ENCODE data around the gene TUBG2.
"Not testable (repeated sequence)": the region's sequence is repeated elsewhere in the genome, so short reads cannot be mapped to it uniquely, and the experiment has no call there.

Gene TUBG2

DNA sequence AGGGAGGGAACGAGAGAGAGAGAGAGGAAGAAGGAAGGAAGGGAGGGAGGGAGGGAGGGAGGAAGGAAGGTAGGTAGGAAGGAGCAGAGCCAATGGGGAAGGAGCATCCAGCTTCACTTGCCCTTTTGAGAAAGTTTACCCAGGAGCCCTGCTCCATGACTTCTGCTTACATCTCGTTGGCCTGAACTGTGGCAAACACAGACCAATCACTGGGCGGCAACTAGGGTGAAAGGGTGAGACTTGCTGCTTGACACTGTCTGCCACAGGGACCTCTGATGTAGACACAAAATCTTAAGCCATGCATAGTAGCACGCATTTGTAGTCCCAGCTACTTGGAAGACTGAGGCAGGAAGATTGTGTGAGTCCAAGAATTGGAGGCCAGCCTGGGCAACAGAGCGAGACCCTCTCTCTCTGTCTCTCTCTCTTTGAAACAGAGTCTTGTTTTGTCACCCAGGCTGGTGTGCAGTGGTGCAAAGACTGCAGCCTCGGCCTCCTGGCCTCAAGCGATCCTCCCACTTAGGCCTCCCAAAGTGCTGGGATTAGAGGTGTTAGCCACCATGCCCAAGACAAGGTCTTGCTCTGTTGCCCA, 19.5 kb upstream of the TUBG2 start:
- H3K36me3 Mint-ChIP-seq: no peaks in the 10 kb centered on the region
- H3K4me1 Mint-ChIP-seq: no peaks in the 10 kb centered on the region
- DNase-seq (ENCODE audit: low spot score in 2 of 2) (no peak), ATAC-seq (no peak)
- no peaks in the 10 kb centered on the region for H3K9me3 Mint-ChIP-seq
- no peak overlapping the region for H3K27ac Mint-ChIP-seq
- no peak overlapping the region for H3K4me3 Mint-ChIP-seq

DNA sequence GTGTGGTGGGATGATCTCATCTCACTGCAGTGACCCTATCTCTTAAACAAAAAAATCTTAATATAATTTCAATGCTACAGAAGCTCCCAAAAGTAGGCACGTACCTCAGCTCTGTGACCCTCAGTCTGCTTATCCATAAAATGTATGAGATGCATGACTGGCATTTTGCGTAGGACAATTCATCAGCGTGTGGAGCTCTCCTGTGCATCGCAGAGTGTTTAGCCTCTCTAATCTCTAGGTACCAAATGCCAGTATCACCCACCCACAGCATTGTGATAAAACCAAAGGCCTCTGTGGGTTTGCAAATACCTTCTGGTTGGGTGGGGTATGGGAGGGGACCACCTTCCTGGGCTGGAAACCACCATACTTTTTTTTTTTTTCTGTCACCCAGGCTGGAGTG, 19.0 kb upstream of the TUBG2 start:
- DNase-seq (ENCODE audit: low spot score in 2 of 2): no peak
- no peak for ATAC-seq
- H3K36me3 Mint-ChIP-seq: no peaks in the 10 kb centered on the region
- H3K4me3 Mint-ChIP-seq: no peak overlapping the region
- H3K27ac Mint-ChIP-seq: no peak overlapping the region
- no peaks in the 10 kb centered on the region for H3K9me3 Mint-ChIP-seq
- H3K4me1 Mint-ChIP-seq: no peaks in the 10 kb centered on the region

DNA sequence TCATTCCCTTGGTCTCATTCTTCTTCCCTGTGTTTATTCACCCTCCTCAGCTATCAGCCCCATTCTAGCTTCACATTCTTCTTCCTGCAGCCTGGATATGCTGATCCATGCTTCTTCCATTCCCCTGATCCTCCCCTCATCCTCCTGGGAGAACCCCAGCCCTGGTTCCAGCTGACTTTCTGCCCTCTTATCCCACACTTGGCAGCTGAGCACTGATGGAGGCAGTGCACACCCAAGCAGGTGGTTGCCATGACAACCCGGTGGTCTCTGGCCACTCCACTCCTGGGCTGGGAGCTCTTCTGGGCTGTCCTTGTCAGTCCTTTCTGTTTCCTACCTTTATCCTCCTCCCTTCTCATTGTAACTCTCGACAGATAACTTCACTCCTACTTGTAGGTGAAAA, 16.7 kb upstream of the TUBG2 start:
- DNase-seq (ENCODE audit: low spot score in 2 of 2) (no peak), ATAC-seq (no peak)
- H3K9me3 Mint-ChIP-seq: no peaks in the 10 kb centered on the region
- H3K27ac Mint-ChIP-seq: peak overlapping the region; percentile 53
- H3K4me3 Mint-ChIP-seq: no peak overlapping the region
- H3K4me1 Mint-ChIP-seq: no peaks in the 10 kb centered on the region
- no peaks in the 10 kb centered on the region for H3K36me3 Mint-ChIP-seq

DNA sequence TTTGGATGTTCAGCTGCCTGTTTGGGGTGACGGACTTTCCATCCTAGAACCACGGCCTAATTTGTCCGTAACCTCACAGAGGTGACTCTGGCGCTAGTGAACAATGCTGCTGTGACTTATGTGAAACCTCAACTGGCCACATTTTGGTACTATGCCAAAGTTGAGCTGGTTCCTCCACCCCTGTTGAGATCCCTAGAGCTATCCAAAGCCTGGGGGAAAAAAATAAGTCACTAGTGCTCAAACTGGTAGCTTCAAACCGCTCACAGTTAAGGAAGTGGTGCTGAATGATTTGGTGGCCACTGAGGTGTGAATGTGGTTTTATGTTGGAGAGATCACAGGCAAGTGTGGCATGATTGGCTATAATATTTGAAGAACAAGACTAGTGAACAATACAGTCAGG, 11.3 kb upstream of the TUBG2 start:
- Mint-ChIP-seq H3K27ac (no peak overlapping the region), H3K4me1 (peaks cover 7% of the 10 kb centered on the region), H3K36me3 (no peaks in the 10 kb centered on the region), H3K4me3 (no peak overlapping the region), H3K9me3 (no peaks in the 10 kb centered on the region)
- DNase-seq (ENCODE audit: low spot score in 2 of 2) (no peak), ATAC-seq (peak; percentile 28)

DNA sequence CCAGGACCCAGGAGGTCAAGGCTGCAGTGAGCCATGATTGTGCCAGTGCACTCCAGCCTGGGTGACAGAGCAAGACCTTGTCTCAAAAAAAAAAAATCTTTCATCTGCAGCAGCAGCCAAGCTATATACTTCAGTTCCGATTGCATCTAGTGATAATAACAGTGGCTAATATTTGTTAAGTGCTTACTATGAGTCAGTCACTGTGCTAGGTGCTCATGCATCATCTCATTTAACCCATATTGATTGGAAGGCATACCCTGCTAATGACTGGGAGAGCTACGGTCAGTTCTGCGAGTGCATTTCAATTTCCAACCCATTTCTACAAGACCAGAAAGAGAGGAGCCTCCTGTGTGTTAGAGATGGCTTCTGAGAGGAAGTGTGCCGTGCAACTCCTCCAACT, 7.7 kb upstream of the TUBG2 start:
- no peak for ATAC-seq
- no peak overlapping the region for H3K27ac Mint-ChIP-seq
- DNase-seq (ENCODE audit: low spot score in 2 of 2): no peak
- H3K4me1 Mint-ChIP-seq: peaks cover 22% of the 10 kb centered on the region
- H3K36me3 Mint-ChIP-seq: no peaks in the 10 kb centered on the region
- H3K9me3 Mint-ChIP-seq: no peaks in the 10 kb centered on the region
- no peak overlapping the region for H3K4me3 Mint-ChIP-seq

DNA sequence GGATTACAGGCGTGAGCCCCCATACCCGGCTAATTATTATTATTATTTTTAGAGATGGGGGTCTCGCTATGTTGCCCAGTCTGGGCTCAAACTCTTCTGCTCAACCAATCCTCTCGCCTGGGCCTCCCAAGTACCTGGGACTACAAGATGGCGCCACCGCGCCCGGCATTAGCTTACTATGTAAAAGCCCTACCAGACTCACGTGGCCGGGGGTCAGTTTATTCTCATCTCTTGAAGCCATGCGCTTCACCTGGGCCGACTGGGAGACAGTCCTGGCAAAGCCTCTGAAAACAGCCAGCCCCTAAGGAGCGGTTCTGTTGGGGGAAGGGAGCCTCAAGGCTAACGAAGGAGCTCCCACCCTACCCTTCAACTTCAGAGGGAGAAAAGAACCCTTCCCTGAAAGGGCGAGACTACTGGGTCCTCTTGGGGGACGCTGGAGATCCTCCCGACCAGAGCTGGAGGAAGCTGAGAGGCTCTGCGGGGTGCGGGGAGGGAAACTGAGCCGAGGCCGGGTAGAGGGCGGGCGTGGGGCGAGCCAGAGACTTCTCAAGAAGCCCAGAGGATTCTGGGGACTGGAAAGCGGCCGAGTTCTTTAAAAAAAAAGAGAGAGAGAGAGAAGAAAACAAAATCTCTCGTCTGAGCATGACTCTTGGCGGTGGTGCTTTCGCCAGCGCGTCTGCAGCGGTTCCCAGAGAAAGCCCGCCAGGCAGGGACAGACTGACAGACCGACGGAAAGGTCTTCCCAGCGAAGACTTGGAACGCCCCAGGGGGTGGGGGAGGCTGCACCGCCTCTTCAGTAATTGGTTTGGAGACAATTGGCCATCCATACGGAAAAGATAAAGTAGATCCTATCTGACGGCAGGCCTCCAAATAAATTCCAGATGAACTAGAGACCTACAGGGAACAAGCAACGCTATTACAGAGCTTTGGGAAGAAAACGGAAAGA, 5.6 kb upstream of the TUBG2 start:
- Mint-ChIP-seq H3K4me1 (peaks cover 23% of the 10 kb centered on the region), H3K9me3 (no peaks in the 10 kb centered on the region), H3K36me3 (peaks cover under 1% of the 10 kb centered on the region), H3K4me3 (no peak overlapping the region), H3K27ac (no peak overlapping the region)
- no peak for ATAC-seq
- no peak for DNase-seq (ENCODE audit: low spot score in 2 of 2)

DNA sequence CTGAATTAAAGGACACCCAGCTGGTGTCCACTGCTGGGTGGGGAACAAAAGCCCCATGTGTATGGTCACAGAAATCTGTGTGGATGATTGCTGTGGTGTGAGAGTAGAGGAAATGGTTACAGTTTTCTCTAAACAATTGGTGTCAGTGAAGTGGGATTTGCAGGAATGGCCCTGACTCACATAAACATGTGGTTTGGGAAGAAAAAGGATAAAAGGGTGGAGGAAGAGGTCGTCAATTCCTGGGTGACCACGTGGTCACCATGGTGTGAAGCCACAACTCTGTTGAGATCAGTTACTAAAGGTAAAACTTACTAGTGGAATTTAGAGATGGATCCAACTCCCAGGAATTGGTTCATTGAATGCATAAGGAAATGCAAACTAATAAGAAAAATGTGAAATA, 3.6 kb upstream of the TUBG2 start:
- DNase-seq (ENCODE audit: low spot score in 2 of 2) (no peak), ATAC-seq (no peak)
- Mint-ChIP-seq H3K36me3 (peaks cover 9% of the 10 kb centered on the region), H3K9me3 (no peaks in the 10 kb centered on the region), H3K4me3 (no peak overlapping the region), H3K27ac (no peak overlapping the region), H3K4me1 (peaks cover 37% of the 10 kb centered on the region)

DNA sequence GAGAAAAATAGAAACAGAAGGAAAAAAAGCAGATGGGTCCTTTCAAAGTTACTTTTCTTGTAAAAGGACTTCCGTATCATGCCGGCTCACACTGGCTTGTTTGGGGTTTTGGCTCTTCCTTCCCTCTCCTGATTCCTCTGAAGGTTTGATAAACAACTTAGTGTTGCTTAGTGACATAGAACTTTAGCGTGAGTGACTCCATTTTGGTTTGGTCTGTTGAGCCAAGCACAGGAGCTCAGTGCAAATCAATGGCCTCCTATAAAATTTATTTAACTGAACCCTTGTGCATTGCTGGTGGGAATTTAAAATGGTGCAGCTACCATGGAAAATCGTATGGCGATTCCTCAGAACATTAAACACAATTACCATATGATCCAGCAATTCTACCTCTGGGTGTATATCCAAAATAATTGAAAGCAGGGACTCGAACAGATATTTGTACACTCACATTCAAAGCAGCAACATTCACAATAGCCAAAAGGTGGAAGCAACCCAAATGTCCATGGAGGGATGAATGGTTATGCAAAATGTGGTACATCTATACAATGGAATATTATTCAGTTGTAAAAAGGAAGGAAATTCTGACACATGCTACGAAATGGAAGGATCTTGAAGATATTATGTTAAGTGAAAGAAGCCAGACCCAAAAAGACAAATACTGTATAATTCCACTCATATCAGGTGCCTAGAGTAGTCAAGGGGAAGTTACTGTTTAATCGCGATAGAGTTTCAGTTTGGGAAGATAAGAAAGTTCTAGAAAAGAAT, 1.1 kb upstream of the TUBG2 start:
- ATAC-seq: no peak
- DNase-seq (ENCODE audit: low spot score in 2 of 2): no peak
- H3K4me3 Mint-ChIP-seq: peak overlapping the region; percentile 87
- no peaks in the 10 kb centered on the region for H3K9me3 Mint-ChIP-seq
- peaks cover 37% of the 10 kb centered on the region for H3K4me1 Mint-ChIP-seq
- H3K36me3 Mint-ChIP-seq: peaks cover 9% of the 10 kb centered on the region
- no peak overlapping the region for H3K27ac Mint-ChIP-seq

DNA sequence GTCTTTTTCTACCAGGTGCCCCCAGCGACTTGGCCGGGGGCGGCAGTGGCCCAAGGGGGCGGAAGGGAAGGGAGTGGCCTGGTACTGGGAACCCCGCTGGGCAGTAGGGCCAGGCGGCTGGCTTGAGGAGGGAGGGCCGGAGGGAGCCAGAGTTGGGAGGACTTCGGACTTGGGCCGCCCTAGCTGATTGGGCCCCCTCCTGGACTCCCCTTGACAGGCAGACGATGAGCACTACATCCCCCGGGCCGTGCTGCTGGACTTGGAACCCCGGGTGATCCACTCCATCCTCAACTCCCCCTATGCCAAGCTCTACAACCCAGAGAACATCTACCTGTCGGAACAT, 819 bp downstream of the TUBG2 start:
- not testable (repeated sequence) for H3K27ac Mint-ChIP-seq; H3K36me3 Mint-ChIP-seq; DNase-seq (ENCODE audit: low spot score in 2 of 2); ATAC-seq; H3K9me3 Mint-ChIP-seq
- Mint-ChIP-seq H3K4me3 (peak overlapping the region; percentile 87), H3K4me1 (peaks cover 31% of the 10 kb centered on the region)

DNA sequence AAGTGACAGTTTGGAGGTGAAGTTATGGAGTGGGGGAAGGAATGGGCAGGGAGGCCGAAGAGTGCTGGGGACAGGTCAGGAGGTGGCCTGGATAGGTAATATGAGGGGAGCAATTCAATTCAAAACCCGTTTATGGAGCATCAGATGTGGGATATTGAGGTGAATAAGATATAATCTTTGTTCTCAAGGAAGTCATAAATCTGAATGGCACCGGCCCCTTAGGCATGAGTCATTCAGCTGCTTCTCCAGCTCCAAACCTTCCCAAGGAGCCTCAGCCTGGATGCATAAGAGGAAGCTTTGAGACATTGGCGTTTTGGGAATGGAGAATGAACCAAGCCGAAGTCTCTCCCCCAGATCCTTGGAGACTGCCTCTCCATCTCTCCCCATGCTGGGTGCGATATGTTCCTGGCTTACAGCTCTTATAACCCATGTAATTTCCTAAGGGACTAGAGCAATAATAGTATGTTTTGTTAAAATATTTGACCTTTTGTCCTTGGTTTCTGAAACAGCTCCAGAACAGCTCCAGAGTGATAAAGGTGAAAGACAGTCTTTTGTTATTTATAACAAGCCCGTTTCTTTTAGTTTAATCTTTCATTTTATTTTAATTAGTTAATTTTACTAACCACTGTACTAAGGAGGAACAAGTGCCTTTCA, 1.7 kb downstream of the TUBG2 start:
- no peak for DNase-seq (ENCODE audit: low spot score in 2 of 2)
- Mint-ChIP-seq H3K27ac (no peak overlapping the region), H3K4me3 (no peak overlapping the region)

DNA sequence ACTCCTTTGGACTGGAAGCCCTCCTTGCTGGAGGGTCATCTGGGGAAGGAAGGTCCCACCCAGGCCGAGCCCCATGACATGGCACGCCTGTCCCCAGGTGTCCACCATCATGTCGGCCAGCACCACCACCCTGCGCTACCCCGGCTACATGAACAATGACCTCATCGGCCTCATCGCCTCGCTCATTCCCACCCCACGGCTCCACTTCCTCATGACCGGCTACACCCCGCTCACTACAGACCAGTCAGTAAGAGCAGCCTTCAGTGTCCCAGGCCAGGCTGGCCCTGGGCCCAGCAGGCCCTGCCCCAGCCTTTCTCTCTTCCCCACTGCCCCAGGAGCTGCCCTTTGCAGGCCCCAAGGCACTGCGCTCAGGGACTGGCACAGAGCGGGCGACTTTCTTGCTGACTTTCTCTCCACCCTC, 6.5 kb downstream of the TUBG2 start:
- Mint-ChIP-seq H3K4me1 (peaks cover 10% of the 10 kb centered on the region), H3K9me3 (no peaks in the 10 kb centered on the region), H3K4me3 (no peak overlapping the region), H3K36me3 (peaks cover 11% of the 10 kb centered on the region), H3K27ac (no peak overlapping the region)
- ATAC-seq (no peak), DNase-seq (ENCODE audit: low spot score in 2 of 2) (no peak)

More for the DNA sequence above, 1.7 kb downstream of the TUBG2 start:
- no peak for ATAC-seq
- Mint-ChIP-seq H3K9me3 (no peaks in the 10 kb centered on the region), H3K36me3 (peaks cover 9% of the 10 kb centered on the region), H3K4me1 (peaks cover 24% of the 10 kb centered on the region)

DNA sequence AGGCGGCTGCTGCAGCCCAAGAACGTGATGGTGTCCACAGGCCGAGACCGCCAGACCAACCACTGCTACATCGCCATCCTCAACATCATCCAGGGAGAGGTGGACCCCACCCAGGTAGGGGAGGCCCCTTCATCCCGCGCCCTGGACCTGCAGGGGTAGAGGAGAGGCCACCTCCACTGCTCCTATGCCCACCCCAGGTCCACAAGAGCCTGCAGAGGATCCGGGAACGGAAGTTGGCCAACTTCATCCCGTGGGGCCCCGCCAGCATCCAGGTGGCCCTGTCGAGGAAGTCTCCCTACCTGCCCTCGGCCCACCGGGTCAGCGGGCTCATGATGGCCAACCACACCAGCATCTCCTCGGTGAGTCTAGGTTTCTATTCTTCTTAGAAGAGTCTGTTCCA, 7.0 kb downstream of the TUBG2 start:
- H3K4me3 Mint-ChIP-seq, H3K4me1 Mint-ChIP-seq: not testable (repeated sequence)

DNA sequence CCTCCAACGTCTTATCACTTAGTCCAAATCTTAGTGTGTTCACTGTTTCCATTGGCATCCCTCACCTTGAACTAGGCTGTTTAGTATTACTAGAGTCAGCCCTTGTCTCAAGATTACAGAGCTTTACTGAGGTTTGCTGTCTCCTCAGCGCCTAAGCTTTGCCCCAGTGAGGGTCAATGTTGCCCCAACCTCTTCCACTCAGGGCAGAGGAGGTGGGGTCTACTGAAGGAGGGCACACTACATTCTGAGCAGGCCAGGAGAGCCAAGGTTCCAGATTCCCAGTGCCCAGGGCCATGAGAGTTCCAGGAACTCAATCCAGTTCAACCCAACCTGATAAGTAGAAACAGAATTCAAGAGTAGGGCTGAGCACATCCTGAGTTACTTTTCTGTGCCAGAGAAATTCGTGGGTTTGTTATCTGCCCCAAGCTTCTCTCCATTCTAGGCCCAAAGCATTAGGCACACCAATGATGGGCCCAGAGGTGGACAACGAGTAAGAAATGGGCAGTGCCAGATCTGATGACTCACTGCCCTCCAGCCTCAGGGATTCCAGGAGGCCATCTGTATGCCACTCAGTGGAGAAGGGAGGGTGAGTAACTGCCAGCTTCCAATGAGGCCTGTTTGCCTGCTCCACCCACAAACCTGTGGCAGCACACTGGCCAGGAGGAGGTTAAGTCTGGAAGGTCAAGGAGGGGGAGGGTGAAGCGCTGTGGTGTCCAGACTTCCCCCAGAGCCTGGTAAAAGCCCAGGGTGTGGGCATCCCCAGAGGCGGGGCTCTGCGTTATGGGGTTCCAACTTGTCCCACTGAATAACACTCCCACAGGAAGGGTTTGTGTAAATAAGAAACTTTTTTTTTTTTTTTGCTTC, 8.2 kb downstream of the TUBG2 start:
- ATAC-seq (no peak), DNase-seq (ENCODE audit: low spot score in 2 of 2) (no peak)
- Mint-ChIP-seq H3K9me3 (no peaks in the 10 kb centered on the region), H3K36me3 (peaks cover 11% of the 10 kb centered on the region), H3K4me1 (peaks cover 18% of the 10 kb centered on the region), H3K27ac (no peak overlapping the region), H3K4me3 (no peak overlapping the region)

More for the DNA sequence above, 7.0 kb downstream of the TUBG2 start:
- peaks cover 11% of the 10 kb centered on the region for H3K36me3 Mint-ChIP-seq
- not testable (repeated sequence) for DNase-seq (ENCODE audit: low spot score in 2 of 2); H3K27ac Mint-ChIP-seq; H3K9me3 Mint-ChIP-seq; ATAC-seq

DNA sequence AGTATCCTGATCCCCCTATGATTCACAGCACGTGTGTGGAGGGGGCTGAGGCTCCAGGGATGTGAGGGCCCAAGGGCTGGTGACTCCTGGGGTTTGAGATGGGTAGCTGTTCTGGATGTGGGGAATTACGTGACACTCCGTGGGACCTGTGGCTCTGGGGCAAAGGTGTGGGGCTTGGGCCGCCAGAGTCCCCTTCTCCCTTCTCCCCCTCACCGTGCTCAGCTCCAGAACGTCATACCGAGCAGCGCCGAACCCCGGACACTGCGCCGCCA, 10.6 kb downstream of the TUBG2 start:
- Mint-ChIP-seq H3K4me1 (peaks cover 25% of the 10 kb centered on the region), H3K4me3 (peak overlapping the region; percentile 68), H3K9me3 (no peaks in the 10 kb centered on the region), H3K27ac (peak overlapping the region; percentile 5), H3K36me3 (peaks cover 11% of the 10 kb centered on the region)
- no peak for ATAC-seq
- no peak for DNase-seq (ENCODE audit: low spot score in 2 of 2)

All from stimulated activated effector memory CD8-positive, alpha-beta T cell treated with anti-CD3 and anti-CD28 coated beads, Interleukin-12 subunit alpha, Interleukin-12 subunit beta, amount 100 ng/mL, for 72 hours (primary cell).